Ovary (tissue), 3 donors: ENCODE measurements around the gene SLC20A1.
"Not testable (repeated sequence)": the region's sequence is repeated elsewhere in the genome, so short reads cannot be mapped to it uniquely, and the experiment has no call there.

ENCODE experiments used
- CTCF ChIP-seq, 3 donors: fragments of 450-650 bp in 2 of 3; fragments of 200-600 bp in 1 of 3; IDR thresholded peaks; one replicate each; pipeline versions ENCODE4 v1.5.1 to v1.8.0; 2016 to 2022; ENCODE audit warnings: antibody characterized with exemption in 3 of 3, mild to moderate bottlenecking in 1 of 3
- EP300 ChIP-seq: sonication (generic); formaldehyde crosslinking; IDR thresholded peaks from one replicate; pipeline ENCODE4 v1.6.1; 2017; ENCODE audit warnings: antibody characterized with exemption
- POLR2A ChIP-seq: fragments of 450-650 bp; IDR thresholded peaks from one replicate; pipeline ENCODE4 v1.6.1; 2017; ENCODE audit warnings: antibody characterized with exemption, mild to moderate bottlenecking, moderate library complexity
- donor health status: DM: no; HTN: no; CAD: no.

GRCh38 chr2:112612283-112612682 lies 33.5 kb upstream of the SLC20A1 start:
- TF ChIP-seq POLR2A; CTCF (IDR thresholded peaks at IDR 0.05); EP300: not testable (repeated sequence)
